Measurements from ENCODE around the gene SFXN3.

The SFXN3 gene

DNA sequence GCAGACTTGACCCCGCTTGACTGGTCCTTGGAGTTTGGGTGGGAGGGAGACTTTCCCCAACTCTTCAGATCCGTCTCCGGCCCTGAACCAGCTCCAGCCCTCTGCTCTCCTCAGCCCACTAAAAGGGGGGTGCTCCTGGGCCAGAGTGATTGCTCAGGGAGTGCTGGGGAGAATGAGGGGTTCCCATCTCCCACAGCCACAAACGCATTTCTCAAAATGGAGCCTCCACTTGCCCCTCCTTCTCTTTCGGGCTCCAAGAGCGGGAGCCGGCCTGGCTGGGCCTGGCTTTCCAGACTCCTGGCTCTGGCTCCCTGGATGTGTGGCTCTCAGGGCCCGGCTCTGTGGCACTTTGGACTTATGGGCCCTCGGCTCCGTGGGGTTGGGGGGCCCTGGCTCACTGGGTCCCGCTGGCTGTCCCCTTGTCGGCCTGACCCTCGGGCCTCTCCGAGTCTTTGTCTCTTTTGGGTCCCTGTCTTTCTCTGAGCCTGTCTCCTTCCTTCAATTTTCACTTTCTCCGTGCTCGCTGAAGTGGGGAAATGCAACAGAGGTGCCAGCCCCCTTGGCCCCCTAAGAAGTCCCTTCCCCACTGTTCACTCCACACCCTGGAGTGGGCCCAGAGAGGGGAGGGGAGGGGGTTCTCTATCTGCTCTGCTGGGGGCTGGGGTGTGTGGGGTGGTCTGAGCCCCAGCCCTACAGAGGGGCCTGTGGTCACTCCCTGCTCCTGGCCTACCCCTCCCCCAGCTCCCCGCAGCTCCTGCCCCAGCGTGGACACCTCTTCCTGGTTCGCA is 30.7 kb upstream of the SFXN3 start:
- DNase-seq: no peak

DNA sequence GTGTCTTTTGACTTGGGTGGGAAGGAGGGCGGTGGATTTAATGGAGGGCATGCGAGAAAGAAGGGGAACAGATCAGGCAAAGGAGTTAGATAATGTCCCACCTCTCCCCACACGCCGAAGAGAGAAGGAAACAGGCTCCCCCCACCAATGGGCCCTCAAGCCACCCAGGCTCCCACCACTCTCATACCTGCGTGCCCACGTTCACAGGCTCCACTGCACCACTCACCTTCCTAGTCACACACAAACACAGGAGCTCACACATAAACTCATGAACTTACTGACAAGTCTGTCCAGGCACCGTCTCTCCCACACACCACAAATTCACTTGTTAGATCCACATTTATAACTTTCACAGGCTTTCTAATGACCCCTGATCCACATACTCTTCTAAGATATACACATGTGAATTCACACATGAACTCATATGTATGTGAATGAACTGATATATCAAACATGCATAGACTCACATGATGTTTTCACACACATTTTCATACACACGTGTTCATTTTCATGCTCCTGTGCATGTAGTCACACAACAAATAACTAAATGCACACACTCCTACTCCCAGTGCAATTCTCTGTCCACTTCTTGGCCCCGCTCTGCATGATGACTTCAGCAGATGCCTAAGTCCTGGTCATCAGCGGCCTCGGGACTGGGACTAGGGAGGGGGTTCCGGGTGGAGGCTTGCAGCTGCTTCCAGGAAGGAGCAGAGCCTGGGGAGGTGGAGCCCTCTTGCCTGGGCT is 29.9 kb upstream of the SFXN3 start:
- no peak for DNase-seq

GRCh38 chr10:101001659-101002035 is 29.4 kb upstream of the SFXN3 start:
- DNase-seq: no peak

DNA sequence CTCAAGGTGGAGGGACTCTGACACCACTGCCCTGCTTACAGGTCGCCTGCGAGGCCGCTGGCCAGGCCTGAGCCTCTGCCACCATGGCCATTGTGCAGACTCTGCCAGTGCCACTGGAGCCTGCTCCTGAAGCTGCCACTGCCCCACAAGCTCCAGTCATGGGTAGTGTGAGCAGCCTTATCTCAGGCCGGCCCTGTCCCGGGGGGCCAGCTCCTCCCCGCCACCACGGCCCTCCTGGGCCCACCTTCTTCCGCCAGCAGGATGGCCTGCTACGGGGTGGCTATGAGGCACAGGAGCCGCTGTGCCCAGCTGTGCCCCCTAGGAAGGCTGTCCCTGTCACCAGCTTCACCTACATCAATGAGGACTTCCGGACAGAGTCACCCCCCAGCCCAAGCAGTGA is 28.6 kb upstream of the SFXN3 start:
- DNase-seq: no peak

DNA sequence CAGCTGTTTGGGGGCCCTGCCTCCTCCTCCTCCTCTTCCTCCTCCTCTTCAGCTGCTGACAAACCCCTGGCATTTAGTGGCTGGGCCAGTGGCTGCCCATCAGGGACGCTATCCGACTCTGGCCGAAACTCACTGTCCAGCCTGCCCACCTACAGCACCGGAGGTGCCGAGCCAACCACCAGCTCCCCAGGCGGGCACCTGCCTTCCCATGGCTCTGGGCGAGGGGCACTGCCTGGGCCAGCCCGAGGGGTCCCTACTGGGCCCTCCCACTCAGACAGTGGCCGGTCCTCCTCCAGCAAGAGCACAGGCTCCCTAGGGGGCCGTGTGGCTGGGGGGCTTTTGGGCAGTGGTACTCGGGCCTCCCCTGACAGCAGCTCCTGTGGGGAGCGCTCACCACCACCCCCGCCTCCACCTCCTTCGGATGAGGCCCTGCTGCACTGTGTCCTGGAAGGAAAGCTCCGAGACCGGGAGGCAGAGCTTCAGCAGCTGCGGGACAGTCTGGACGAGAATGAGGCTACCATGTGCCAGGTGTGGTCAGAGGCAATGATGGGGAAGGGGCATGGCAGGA is 27.3 kb upstream of the SFXN3 start:
- DNase-seq: no peak

- DNase-seq: no peak
Observed at GRCh38 chr10:101005361-101005760, 25.7 kb upstream of the SFXN3 start.

DNA sequence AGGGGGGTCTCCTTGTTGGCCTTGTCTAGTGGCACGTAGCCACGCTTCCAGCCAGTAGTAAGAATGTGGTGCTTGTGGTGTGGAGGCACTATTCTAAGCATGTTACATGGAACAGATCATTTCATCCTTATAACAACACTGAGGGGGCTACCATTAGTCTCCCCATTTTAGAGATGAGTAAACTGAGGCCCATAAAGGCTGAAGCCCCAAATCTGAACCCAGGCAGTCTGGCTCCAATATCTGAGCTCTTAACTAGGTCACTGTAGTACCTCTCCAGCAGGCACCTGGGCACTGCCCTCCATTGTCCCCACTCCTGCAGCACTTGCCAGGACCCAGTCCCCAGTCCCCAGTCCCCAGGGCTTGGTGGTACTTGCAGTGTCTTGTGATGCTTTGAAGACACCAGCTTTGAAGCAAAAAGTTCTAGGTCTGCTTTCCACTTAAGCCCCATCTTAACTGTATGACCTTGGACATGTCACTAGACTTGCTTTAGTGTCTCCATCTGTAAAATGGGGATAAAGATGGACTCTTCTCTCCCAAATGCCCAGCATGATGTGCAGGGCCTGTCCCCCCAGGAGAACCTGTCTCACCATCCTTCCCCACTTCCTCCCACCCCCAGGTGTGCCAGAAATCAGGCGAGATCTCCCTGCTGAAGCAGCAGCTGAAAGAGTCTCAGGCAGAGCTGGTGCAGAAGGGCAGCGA is 25.0 kb upstream of the SFXN3 start:
- no peak for DNase-seq

DNA sequence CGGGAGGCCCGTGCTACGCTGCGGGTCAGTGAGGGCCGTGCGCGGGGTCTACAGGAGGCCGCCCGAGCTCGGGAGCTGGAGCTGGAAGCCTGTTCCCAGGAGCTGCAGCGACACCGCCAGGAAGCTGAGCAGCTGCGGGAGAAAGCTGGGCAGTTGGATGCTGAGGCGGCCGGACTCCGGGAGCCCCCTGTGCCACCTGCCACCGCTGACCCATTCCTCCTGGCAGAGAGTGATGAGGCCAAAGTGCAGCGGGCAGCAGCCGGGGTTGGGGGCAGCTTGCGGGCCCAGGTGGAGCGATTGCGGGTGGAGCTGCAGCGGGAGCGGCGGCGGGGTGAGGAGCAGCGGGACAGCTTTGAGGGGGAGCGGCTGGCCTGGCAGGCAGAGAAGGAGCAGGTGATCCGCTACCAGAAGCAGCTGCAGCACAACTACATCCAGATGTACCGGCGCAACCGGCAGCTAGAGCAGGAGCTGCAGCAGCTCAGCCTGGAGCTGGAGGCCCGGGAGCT is 24.4 kb upstream of the SFXN3 start:
- no peak for DNase-seq

GRCh38 chr10:101007099-101007711 is 23.8 kb upstream of the SFXN3 start:
- no peak for DNase-seq

GRCh38 chr10:101007915-101008822 is 22.9 kb upstream of the SFXN3 start:
- no peak for DNase-seq

GRCh38 chr10:101008823-101009423 is 22.1 kb upstream of the SFXN3 start:
- DNase-seq: no peak

GRCh38 chr10:101010329-101010728 is 20.7 kb upstream of the SFXN3 start:
- no peak for DNase-seq

- no peak for DNase-seq
Observed at GRCh38 chr10:101011517-101012423, 19.3 kb upstream of the SFXN3 start.

GRCh38 chr10:101012525-101013364 is 18.3 kb upstream of the SFXN3 start:
- peak; percentile 79 for DNase-seq

GRCh38 chr10:101013365-101013825 is 17.6 kb upstream of the SFXN3 start:
- no peak for DNase-seq

DNA sequence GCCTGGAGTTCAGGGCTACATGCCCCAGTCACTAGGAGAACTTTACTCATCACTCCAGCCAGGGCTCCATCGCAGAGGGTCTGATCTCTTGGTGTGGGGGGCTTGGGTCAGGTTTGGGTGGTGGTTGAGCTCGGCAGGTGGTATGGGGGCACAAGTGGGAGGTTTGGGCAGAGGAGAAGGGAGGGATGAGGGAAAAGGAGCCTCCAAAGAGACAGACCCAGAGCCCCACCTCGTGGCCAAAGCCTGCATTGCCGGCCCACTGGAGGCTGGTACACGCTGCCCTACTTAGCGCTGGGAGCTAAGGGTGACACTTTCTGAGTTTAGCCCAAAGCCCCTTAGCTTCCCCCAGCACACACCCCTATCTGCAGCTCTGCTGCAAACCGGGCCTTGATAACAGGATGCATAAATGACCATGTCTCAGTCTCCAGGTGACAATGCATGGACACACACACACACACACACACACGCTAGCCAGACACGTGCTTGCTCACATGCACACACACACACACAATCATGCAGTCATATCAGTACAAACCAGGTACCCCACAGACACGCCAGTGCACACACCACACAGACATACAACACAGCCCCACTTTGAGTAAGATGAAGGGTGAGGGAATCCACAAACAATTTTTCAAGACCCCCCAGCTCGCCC is 16.7 kb upstream of the SFXN3 start:
- DNase-seq: peak; percentile 50

GRCh38 chr10:101014966-101015581 is 16.0 kb upstream of the SFXN3 start:
- no peak for DNase-seq

- DNase-seq: no peak
Observed at GRCh38 chr10:101015582-101015973, 15.5 kb upstream of the SFXN3 start.

Data from NCI-H345 (cell line).